Mammary epithelial cell (primary cell): ENCODE data around the gene STRBP.

Experiments
- EZH2 ChIP-seq: IDR thresholded peaks from 2 replicates; pipeline ENCODE4 v1.6.1; 2012; ENCODE audit warnings: low read length, inconsistent platforms, borderline replicate concordance
- TF ChIP-seq, protein P1 (sequence below), 2 donors: IDR thresholded peaks in 1 of 2; conservative IDR thresholded peaks in 1 of 2; 2 replicates each; pipeline ENCODE4 v1.5.1; 2011 to 2012; ENCODE audit warnings: inconsistent platforms in 2 of 2, low read length in 2 of 2, mild to moderate bottlenecking in 2 of 2, control low read depth in 1 of 2, low read depth in 1 of 2; ENCODE audit not compliant: insufficient read depth in 1 of 2; ENCODE audit errors: extremely low read depth in 1 of 2

DNA sequence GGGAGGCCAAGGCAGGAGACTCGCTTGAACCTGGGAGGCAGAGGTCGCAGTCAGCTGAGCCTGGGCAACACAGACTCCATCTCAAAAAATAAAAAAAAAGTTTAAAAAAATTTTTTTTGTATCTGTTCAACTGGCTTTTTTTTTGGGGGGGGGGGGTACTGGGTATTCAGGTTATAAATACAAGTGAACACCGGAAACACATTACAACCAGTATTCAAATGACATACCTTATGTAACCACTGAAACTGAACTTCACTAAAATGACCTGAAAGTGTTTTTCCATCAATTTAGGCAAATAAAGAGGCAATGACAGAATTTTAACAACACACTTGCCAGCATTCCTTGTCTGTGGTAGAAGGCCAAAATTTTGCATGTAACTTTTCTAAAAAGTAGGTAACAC, 33.5 kb downstream of the STRBP start:
- TF ChIP-seq, protein P1, sequence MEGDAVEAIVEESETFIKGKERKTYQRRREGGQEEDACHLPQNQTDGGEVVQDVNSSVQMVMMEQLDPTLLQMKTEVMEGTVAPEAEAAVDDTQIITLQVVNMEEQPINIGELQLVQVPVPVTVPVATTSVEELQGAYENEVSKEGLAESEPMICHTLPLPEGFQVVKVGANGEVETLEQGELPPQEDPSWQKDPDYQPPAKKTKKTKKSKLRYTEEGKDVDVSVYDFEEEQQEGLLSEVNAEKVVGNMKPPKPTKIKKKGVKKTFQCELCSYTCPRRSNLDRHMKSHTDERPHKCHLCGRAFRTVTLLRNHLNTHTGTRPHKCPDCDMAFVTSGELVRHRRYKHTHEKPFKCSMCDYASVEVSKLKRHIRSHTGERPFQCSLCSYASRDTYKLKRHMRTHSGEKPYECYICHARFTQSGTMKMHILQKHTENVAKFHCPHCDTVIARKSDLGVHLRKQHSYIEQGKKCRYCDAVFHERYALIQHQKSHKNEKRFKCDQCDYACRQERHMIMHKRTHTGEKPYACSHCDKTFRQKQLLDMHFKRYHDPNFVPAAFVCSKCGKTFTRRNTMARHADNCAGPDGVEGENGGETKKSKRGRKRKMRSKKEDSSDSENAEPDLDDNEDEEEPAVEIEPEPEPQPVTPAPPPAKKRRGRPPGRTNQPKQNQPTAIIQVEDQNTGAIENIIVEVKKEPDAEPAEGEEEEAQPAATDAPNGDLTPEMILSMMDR (conservative IDR thresholded peaks at IDR 0.05 in 1 of 2, IDR thresholded peaks at IDR 0.05 in 1 of 2; ENCODE audit: extremely low read depth in 1 of 2, insufficient read depth in 1 of 2, low read depth in 1 of 2, low read length in 2 of 2): no peak
- no peak for TF ChIP-seq EZH2
